H9 (cell line): Measurements from ENCODE around the gene CTNNA3. TPM values are rescaled to one million over a fixed set of nuclear protein-coding genes. Genes with fewer than 3 reads are reported as not detected.

Experiments used
- DNase-seq: peaks from one replicate; pipeline ENCODE4 v3.0.0-alpha.2; 2017
- H2AFZ ChIP-seq: one replicate; pipeline ENCODE4 v1.6.1; 2013; ENCODE audit warnings: mild to moderate bottlenecking, low read length, control low read depth, moderate library complexity
- H2AK5ac ChIP-seq: 2 replicates; pipeline ENCODE4 v1.6.1; 2013; ENCODE audit warnings: low read length, control low read depth, mixed read lengths; ENCODE audit not compliant: insufficient read length
- H2BK120ac ChIP-seq: one replicate; pipeline ENCODE4 v1.6.1; 2013; ENCODE audit warnings: low read depth, mild to moderate bottlenecking, low read length, control low read depth, inconsistent platforms; ENCODE audit not compliant: poor library complexity, severe bottlenecking
- H2BK12ac ChIP-seq: 2 replicates; pipeline ENCODE4 v1.6.1; 2013; ENCODE audit warnings: low read length, control low read depth, mixed read lengths, low read depth; ENCODE audit not compliant: insufficient read length
- H2BK15ac ChIP-seq: 2 replicates; pipeline ENCODE4 v1.6.1; 2013; ENCODE audit warnings: low read depth, low read length, control low read depth
- H2BK20ac ChIP-seq: one replicate; pipeline ENCODE4 v1.6.1; 2013; ENCODE audit warnings: low read depth, mild to moderate bottlenecking, low read length, control low read depth, inconsistent platforms; ENCODE audit not compliant: poor library complexity, severe bottlenecking
- H2BK5ac ChIP-seq: 2 replicates; pipeline ENCODE4 v1.6.1; 2013; ENCODE audit warnings: low read length, control low read depth, mixed read lengths; ENCODE audit not compliant: insufficient read length
- H3K14ac ChIP-seq: 2 replicates; pipeline ENCODE4 v1.6.1; 2013; ENCODE audit warnings: low read length, control low read depth; ENCODE audit not compliant: insufficient read depth
- H3K18ac ChIP-seq: 2 replicates; pipeline ENCODE4 v1.6.1; 2013; ENCODE audit warnings: low read depth, mild to moderate bottlenecking, mixed read lengths, low read length, control low read depth; ENCODE audit not compliant: insufficient read length
- H3K23ac ChIP-seq: 2 replicates; pipeline ENCODE4 v1.6.1; 2013; ENCODE audit warnings: low read length, control low read depth, mixed read lengths, low read depth; ENCODE audit not compliant: insufficient read length
- H3K23me2 ChIP-seq: 2 replicates; pipeline ENCODE4 v1.6.1; 2013; ENCODE audit warnings: low read depth, mild to moderate bottlenecking, mixed read lengths, low read length, control low read depth; ENCODE audit not compliant: insufficient read length, poor library complexity, severe bottlenecking
- H3K27ac ChIP-seq: 2 replicates; pipeline ENCODE4 v1.5.1; 2013; ENCODE audit warnings: low read length, control low read depth, mixed read lengths, low read depth; ENCODE audit not compliant: insufficient read length
- H3K27me3 ChIP-seq: 2 replicates; pipeline ENCODE4 v1.6.1; 2013; ENCODE audit warnings: low read length, control low read depth, inconsistent platforms; ENCODE audit not compliant: insufficient read depth
- H3K4ac ChIP-seq: 2 replicates; pipeline ENCODE4 v1.6.1; 2013; ENCODE audit warnings: low read depth, mild to moderate bottlenecking, control low read depth, inconsistent platforms, low read length, moderate library complexity
- H3K4me1 ChIP-seq: 2 replicates; pipeline ENCODE4 v1.6.1; 2013; ENCODE audit warnings: low read length, control low read depth, inconsistent platforms; ENCODE audit not compliant: insufficient read depth
- H3K4me2 ChIP-seq: 2 replicates; pipeline ENCODE4 v1.6.1; 2013; ENCODE audit warnings: low read length, control low read depth, mixed read lengths; ENCODE audit not compliant: insufficient read length, insufficient read depth
- H3K56ac ChIP-seq: 2 replicates; pipeline ENCODE4 v1.6.1; 2013; ENCODE audit warnings: low read depth, mild to moderate bottlenecking, mixed read lengths, low read length, control low read depth; ENCODE audit not compliant: insufficient read length
- H3K79me1 ChIP-seq: 2 replicates; pipeline ENCODE4 v1.6.1; 2013; ENCODE audit warnings: low read depth, mild to moderate bottlenecking, moderate library complexity, low read length, control low read depth, inconsistent platforms; ENCODE audit not compliant: insufficient read depth, poor library complexity, severe bottlenecking
- H3K79me2 ChIP-seq: 2 replicates; pipeline ENCODE4 v1.6.1; 2013; ENCODE audit warnings: low read length, control low read depth, inconsistent platforms; ENCODE audit not compliant: insufficient read depth
- H3K9ac ChIP-seq: 2 replicates; pipeline ENCODE4 v1.6.1; 2013; ENCODE audit warnings: low read length, control low read depth, mixed read lengths; ENCODE audit not compliant: insufficient read length; ENCODE audit errors: extremely low read depth
- H3K9me3 ChIP-seq: one replicate; pipeline ENCODE4 v1.6.1; 2013; ENCODE audit warnings: low read depth, low read length, inconsistent platforms; ENCODE audit not compliant: control insufficient read depth
- H3T11ph ChIP-seq: one replicate; pipeline ENCODE4 v1.6.1; 2013; ENCODE audit warnings: mild to moderate bottlenecking, low read length, control low read depth, inconsistent platforms
- H4K20me1 ChIP-seq: one replicate; pipeline ENCODE4 v1.6.1; 2013; ENCODE audit not compliant: control insufficient read depth, insufficient read length, insufficient read depth
- H4K5ac ChIP-seq: 2 replicates; pipeline ENCODE4 v1.6.1; 2013; ENCODE audit warnings: low read depth, mild to moderate bottlenecking, mixed read lengths, low read length, control low read depth; ENCODE audit not compliant: insufficient read length
- H4K8ac ChIP-seq: replicated peaks from 2 replicates; pipeline ENCODE4 v1.6.1; 2013; ENCODE audit warnings: low read length, control low read depth, mixed read lengths, low read depth; ENCODE audit not compliant: insufficient read length
- H4K91ac ChIP-seq: 2 replicates; pipeline ENCODE4 v1.6.1; 2013; ENCODE audit warnings: low read depth, mild to moderate bottlenecking, moderate library complexity, mixed read lengths, low read length, control low read depth; ENCODE audit not compliant: insufficient read length
- H3K27ac Mint-ChIP-seq, 3 experiments: 2 replicates in 2 of 3; 3 replicates in 1 of 3; pipeline ENCODE4 v1.8.0; 2020 to 2021; ENCODE audit warnings: mixed read lengths in 3 of 3, mild to moderate bottlenecking in 1 of 3, moderate library complexity in 1 of 3
- H3K27me3 Mint-ChIP-seq: 2 replicates; pipeline ENCODE4 v1.8.0; 2021; ENCODE audit warnings: low read depth, mild to moderate bottlenecking, moderate library complexity, mixed read lengths
- H3K36me3 Mint-ChIP-seq, 3 experiments: 2 replicates in 2 of 3; 3 replicates in 1 of 3; pipeline ENCODE4 v1.8.0; 2020 to 2021; ENCODE audit warnings: low read depth in 3 of 3, mixed read lengths in 3 of 3; ENCODE audit not compliant: insufficient read depth in 1 of 3
- H3K4me1 Mint-ChIP-seq, 2 experiments: 2 replicates each; pipeline ENCODE4 v1.8.0; 2020; ENCODE audit warnings: mixed read lengths in 2 of 2
- H3K4me3 Mint-ChIP-seq, 2 experiments: 2 replicates in 1 of 2; 3 replicates in 1 of 2; pipeline ENCODE4 v1.8.0; 2020 to 2021; ENCODE audit warnings: mild to moderate bottlenecking in 2 of 2, mixed read lengths in 2 of 2, moderate library complexity in 1 of 2
- H3K9me3 Mint-ChIP-seq, 2 experiments: 2 replicates in 1 of 2; 3 replicates in 1 of 2; pipeline ENCODE4 v1.8.0; 2020; ENCODE audit warnings: mild to moderate bottlenecking in 2 of 2, mixed read lengths in 2 of 2, moderate library complexity in 1 of 2
- CTCF ChIP-seq: fragments of 200-600 bp; sonication (generic); conservative IDR thresholded peaks from 3 replicates; pipeline ENCODE4 v1.8.0; 2021; ENCODE audit warnings: antibody characterized with exemption, mild to moderate bottlenecking
- WGBS: extraction: QIAGEN DNeasy Blood & Tissue Kit; methylation state at CpG from one replicate; pipeline ENCODE4 v1.1.7; 2013; ENCODE audit warnings: missing lambda C conversion rate, low lambda C conversion rate, mixed read lengths; ENCODE audit not compliant: insufficient read length; ENCODE audit errors: extremely low coverage; 5-methylcytosine and 5-hydroxymethylcytosine counted together
- total RNA-seq: library from RNA; stranded (reverse); gene quantifications from 2 replicates; pipeline ENCODE4 v1.2.1, GENCODE V29; 2021

The CTNNA3 gene
- total RNA-seq, 1 experiment from 2014 or later, result 3.3 TPM

DNA sequence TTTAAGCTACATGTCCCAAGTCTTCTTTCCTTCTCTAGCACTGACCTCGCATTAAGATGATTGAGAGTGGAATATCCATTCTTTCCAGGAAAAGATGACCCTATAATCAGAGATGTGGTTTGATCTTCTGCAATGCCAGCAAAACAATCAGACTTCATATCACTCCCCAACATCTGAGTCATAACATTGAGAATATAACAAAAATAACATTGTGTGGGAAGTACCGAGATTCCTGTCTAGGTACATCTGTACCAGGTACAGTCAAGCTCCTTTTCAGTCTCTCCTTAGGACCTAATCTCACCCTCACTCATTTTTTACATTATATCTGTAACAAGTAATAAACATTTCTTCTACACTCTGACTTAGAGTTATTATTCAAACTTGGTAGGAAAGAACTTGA lies 568.6 kb downstream of the CTNNA3 start:
- no peak overlapping the region for H3K4me3 Mint-ChIP-seq
- WGBS, result no CpG with 5 or more reads among the region's 2 CpGs

More for the DNA sequence above, 568.6 kb downstream of the CTNNA3 start:
- Histone ChIP-seq H3K27ac (no peak overlapping the region), H3K56ac (no peak overlapping the region), H3K14ac (no peak overlapping the region), H3T11ph (no peak overlapping the region), H2BK20ac (no peak overlapping the region), H3K27me3 (no peaks in the 10 kb centered on the region), H2AFZ (no peak overlapping the region), H3K23me2 (no peaks in the 10 kb centered on the region), H3K4ac (no peak overlapping the region), H4K5ac (no peak overlapping the region), H2BK12ac (no peak overlapping the region), H2BK15ac (no peak overlapping the region), H3K9me3 (no peaks in the 10 kb centered on the region), H3K9ac (no peak overlapping the region), H2AK5ac (no peak overlapping the region), H4K91ac (no peak overlapping the region), H3K18ac (no peak overlapping the region), H2BK120ac (no peak overlapping the region), H3K23ac (no peak overlapping the region), H3K79me1 (no peaks in the 10 kb centered on the region), H3K4me1 (no peaks in the 10 kb centered on the region), H4K20me1 (no peaks in the 10 kb centered on the region), H2BK5ac (no peak overlapping the region), H4K8ac (no peak overlapping the region), H3K79me2 (no peaks in the 10 kb centered on the region), H3K4me2 (no peak overlapping the region)
- no peaks in the 10 kb centered on the region for H3K36me3 Mint-ChIP-seq
- no peak overlapping the region for H3K27ac Mint-ChIP-seq
- DNase-seq, result no peak
- no peaks in the 10 kb centered on the region for H3K4me1 Mint-ChIP-seq
- no peaks in the 10 kb centered on the region for H3K9me3 Mint-ChIP-seq
- TF ChIP-seq CTCF, result no peak
- no peaks in the 10 kb centered on the region for H3K27me3 Mint-ChIP-seq
